ENCODE measurements around the gene CCDC172.

The CCDC172 gene

GRCh38 chr10:116395223-116395985 is 71.2 kb downstream of the CCDC172 start:
- no peak overlapping the region for H3K4me3 ChIP-seq (ENCODE audit: low read depth, low read length)
- H3K9ac ChIP-seq (ENCODE audit: low read length): no peak overlapping the region

GRCh38 chr10:116398224-116398623 is 74.0 kb downstream of the CCDC172 start:
- Histone ChIP-seq H3K4me3 (ENCODE audit: low read depth, low read length) (no peak overlapping the region), H3K36me3 (ENCODE audit: control insufficient read depth, insufficient read depth, low read length) (no peaks in the 10 kb centered on the region), H3K27me3 (ENCODE audit: control insufficient read depth, insufficient read depth, low read length) (no peaks in the 10 kb centered on the region), H3K9me3 (ENCODE audit: control insufficient read depth, insufficient read depth, low read depth, low read length) (no peaks in the 10 kb centered on the region), H3K27ac (ENCODE audit: low read depth, low read length) (no peak overlapping the region), H3K9ac (ENCODE audit: low read length) (no peak overlapping the region), H3K4me1 (ENCODE audit: control insufficient read depth, insufficient read depth, low read length) (0 out of 2 replicates have a peak, but pooled peaks cover 7% of the 10 kb centered on the region)

More at GRCh38 chr10:116395223-116395985, 71.2 kb downstream of the CCDC172 start:
- Histone ChIP-seq H3K27ac (ENCODE audit: low read depth, low read length) (no peak overlapping the region), H3K9me3 (ENCODE audit: control insufficient read depth, insufficient read depth, low read depth, low read length) (no peaks in the 10 kb centered on the region), H3K27me3 (ENCODE audit: control insufficient read depth, insufficient read depth, low read length) (no peaks in the 10 kb centered on the region), H3K36me3 (ENCODE audit: control insufficient read depth, insufficient read depth, low read length) (no peaks in the 10 kb centered on the region), H3K4me1 (ENCODE audit: control insufficient read depth, insufficient read depth, low read length) (0 out of 2 replicates have a peak, but pooled peaks cover 7% of the 10 kb centered on the region)

- no peak overlapping the region for H3K4me3 ChIP-seq (ENCODE audit: low read depth, low read length)
- 0 out of 2 replicates have a peak, but pooled peaks cover 6% of the 10 kb centered on the region for H3K4me1 ChIP-seq (ENCODE audit: control insufficient read depth, insufficient read depth, low read length)
- H3K9me3 ChIP-seq (ENCODE audit: control insufficient read depth, insufficient read depth, low read depth, low read length): no peaks in the 10 kb centered on the region
- H3K27ac ChIP-seq (ENCODE audit: low read depth, low read length): no peak overlapping the region
- H3K36me3 ChIP-seq (ENCODE audit: control insufficient read depth, insufficient read depth, low read length): no peaks in the 10 kb centered on the region
- H3K27me3 ChIP-seq (ENCODE audit: control insufficient read depth, insufficient read depth, low read length): no peaks in the 10 kb centered on the region
- H3K9ac ChIP-seq (ENCODE audit: low read length): no peak overlapping the region
Observed at GRCh38 chr10:116402858-116403257, 78.6 kb downstream of the CCDC172 start.

- Histone ChIP-seq H3K4me1 (ENCODE audit: control insufficient read depth, insufficient read depth, low read length) (no peaks in the 10 kb centered on the region), H3K9me3 (ENCODE audit: control insufficient read depth, insufficient read depth, low read depth, low read length) (no peaks in the 10 kb centered on the region), H3K27ac (ENCODE audit: low read depth, low read length) (no peak overlapping the region), H3K36me3 (ENCODE audit: control insufficient read depth, insufficient read depth, low read length) (no peaks in the 10 kb centered on the region), H3K27me3 (ENCODE audit: control insufficient read depth, insufficient read depth, low read length) (no peaks in the 10 kb centered on the region), H3K4me3 (ENCODE audit: low read depth, low read length) (no peak overlapping the region), H3K9ac (ENCODE audit: low read length) (no peak overlapping the region)
Observed at GRCh38 chr10:116403740-116404250, 79.5 kb downstream of the CCDC172 start.

- H3K27ac ChIP-seq (ENCODE audit: low read depth, low read length): no peak overlapping the region
- no peaks in the 10 kb centered on the region for H3K36me3 ChIP-seq (ENCODE audit: control insufficient read depth, insufficient read depth, low read length)
- no peaks in the 10 kb centered on the region for H3K4me1 ChIP-seq (ENCODE audit: control insufficient read depth, insufficient read depth, low read length)
- no peaks in the 10 kb centered on the region for H3K27me3 ChIP-seq (ENCODE audit: control insufficient read depth, insufficient read depth, low read length)
- H3K4me3 ChIP-seq (ENCODE audit: low read depth, low read length): no peak overlapping the region
- no peaks in the 10 kb centered on the region for H3K9me3 ChIP-seq (ENCODE audit: control insufficient read depth, insufficient read depth, low read depth, low read length)
- no peak overlapping the region for H3K9ac ChIP-seq (ENCODE audit: low read length)
Observed at GRCh38 chr10:116408719-116409118, 84.5 kb downstream of the CCDC172 start.

- Histone ChIP-seq H3K9me3 (ENCODE audit: control insufficient read depth, insufficient read depth, low read depth, low read length) (no peaks in the 10 kb centered on the region), H3K4me1 (ENCODE audit: control insufficient read depth, insufficient read depth, low read length) (no peaks in the 10 kb centered on the region)
Observed at GRCh38 chr10:116410351-116410750, 86.1 kb downstream of the CCDC172 start.

GRCh38 chr10:116417821-116418220 is 93.6 kb downstream of the CCDC172 start:
- Histone ChIP-seq H3K9ac (ENCODE audit: low read length) (no peak overlapping the region), H3K27ac (ENCODE audit: low read depth, low read length) (no peak overlapping the region), H3K36me3 (ENCODE audit: control insufficient read depth, insufficient read depth, low read length) (no peaks in the 10 kb centered on the region), H3K9me3 (ENCODE audit: control insufficient read depth, insufficient read depth, low read depth, low read length) (no peaks in the 10 kb centered on the region), H3K4me3 (ENCODE audit: low read depth, low read length) (no peak overlapping the region), H3K27me3 (ENCODE audit: control insufficient read depth, insufficient read depth, low read length) (no peaks in the 10 kb centered on the region), H3K4me1 (ENCODE audit: control insufficient read depth, insufficient read depth, low read length) (no peaks in the 10 kb centered on the region)

More at GRCh38 chr10:116410351-116410750, 86.1 kb downstream of the CCDC172 start:
- Histone ChIP-seq H3K27me3 (ENCODE audit: control insufficient read depth, insufficient read depth, low read length) (no peaks in the 10 kb centered on the region), H3K4me3 (ENCODE audit: low read depth, low read length) (no peak overlapping the region), H3K9ac (ENCODE audit: low read length) (no peak overlapping the region), H3K36me3 (ENCODE audit: control insufficient read depth, insufficient read depth, low read length) (no peaks in the 10 kb centered on the region), H3K27ac (ENCODE audit: low read depth, low read length) (no peak overlapping the region)

GRCh38 chr10:116418389-116418788 is 94.1 kb downstream of the CCDC172 start:
- Histone ChIP-seq H3K27ac (ENCODE audit: low read depth, low read length) (no peak overlapping the region), H3K4me3 (ENCODE audit: low read depth, low read length) (no peak overlapping the region), H3K9ac (ENCODE audit: low read length) (no peak overlapping the region), H3K4me1 (ENCODE audit: control insufficient read depth, insufficient read depth, low read length) (no peaks in the 10 kb centered on the region), H3K9me3 (ENCODE audit: control insufficient read depth, insufficient read depth, low read depth, low read length) (no peaks in the 10 kb centered on the region), H3K27me3 (ENCODE audit: control insufficient read depth, insufficient read depth, low read length) (no peaks in the 10 kb centered on the region), H3K36me3 (ENCODE audit: control insufficient read depth, insufficient read depth, low read length) (no peaks in the 10 kb centered on the region)

- Histone ChIP-seq H3K4me3 (ENCODE audit: low read depth, low read length) (no peak overlapping the region), H3K27me3 (ENCODE audit: control insufficient read depth, insufficient read depth, low read length) (no peaks in the 10 kb centered on the region), H3K9me3 (ENCODE audit: control insufficient read depth, insufficient read depth, low read depth, low read length) (no peaks in the 10 kb centered on the region), H3K4me1 (ENCODE audit: control insufficient read depth, insufficient read depth, low read length) (no peaks in the 10 kb centered on the region), H3K27ac (ENCODE audit: low read depth, low read length) (no peak overlapping the region), H3K36me3 (ENCODE audit: control insufficient read depth, insufficient read depth, low read length) (no peaks in the 10 kb centered on the region), H3K9ac (ENCODE audit: low read length) (no peak overlapping the region)
Observed at GRCh38 chr10:116421815-116422214, 97.6 kb downstream of the CCDC172 start.

- H3K4me1 ChIP-seq (ENCODE audit: control insufficient read depth, insufficient read depth, low read length): no peaks in the 10 kb centered on the region
- no peaks in the 10 kb centered on the region for H3K9me3 ChIP-seq (ENCODE audit: control insufficient read depth, insufficient read depth, low read depth, low read length)
- no peak within 1 kb of the TSS for H3K9ac ChIP-seq (ENCODE audit: low read length)
- no peak within 1 kb of the TSS for H3K4me3 ChIP-seq (ENCODE audit: low read depth, low read length)
- no peak within 1 kb of the TSS for H3K27ac ChIP-seq (ENCODE audit: low read depth, low read length)
- H3K27me3 ChIP-seq (ENCODE audit: control insufficient read depth, insufficient read depth, low read length): no peaks in the 10 kb centered on the region
- no peaks in the 10 kb centered on the region for H3K36me3 ChIP-seq (ENCODE audit: control insufficient read depth, insufficient read depth, low read length)
Observed at GRCh38 chr10:116427671-116428070, 103.4 kb downstream of the CCDC172 start, which contains the start of gene PNLIPRP3. Gene PNLIPRP3 (plus strand): TSS chr10:116427847. CDS start chr10:116428013, 166 bp downstream.

- Histone ChIP-seq H3K4me1 (ENCODE audit: control insufficient read depth, insufficient read depth, low read length) (no peaks in the 10 kb centered on the region), H3K27me3 (ENCODE audit: control insufficient read depth, insufficient read depth, low read length) (no peaks in the 10 kb centered on the region), H3K4me3 (ENCODE audit: low read depth, low read length) (no peak overlapping the region), H3K27ac (ENCODE audit: low read depth, low read length) (no peak overlapping the region), H3K36me3 (ENCODE audit: control insufficient read depth, insufficient read depth, low read length) (no peaks in the 10 kb centered on the region), H3K9me3 (ENCODE audit: control insufficient read depth, insufficient read depth, low read depth, low read length) (no peaks in the 10 kb centered on the region), H3K9ac (ENCODE audit: low read length) (no peak overlapping the region)
Observed at GRCh38 chr10:116429288-116429977, 105.2 kb downstream of the CCDC172 start.
